IMR-90 (cell line): Measurements from ENCODE around the gene UBAC1. TPM values are rescaled to one million over a fixed set of nuclear protein-coding genes. Genes with fewer than 3 reads are reported as not detected.

Source experiments
- ATAC-seq: fragments of 200-7000 bp; cut with Tn5 transposase; 2 replicates; pipeline ENCODE4 v1.9.1; 2020; ENCODE audit warnings: low read depth, mild to moderate bottlenecking, moderate library complexity
- BruUV-seq: library from RNA; stranded (reverse); fragments of 400-500 nt; replicated peaks from 2 replicates; lab custom pipeline; 2021; lab: Mats Ljungman, UMichigan
- CTCF ChIA-PET: fragments of 300-600 bp; formaldehyde crosslinking; extraction: SDS; loops from one replicate; lab custom pipeline; 2021; ENCODE audit warnings: antibody characterized with exemption; lab: Yijun Ruan, JAX
- POLR2A ChIA-PET: fragments of 300-600 bp; sonication (Branson Sonifier 250); formaldehyde crosslinking; loops from one replicate; lab custom pipeline; 2022; ENCODE audit warnings: antibody characterized with exemption; ENCODE audit not compliant: unreplicated experiment; lab: Charles Lee
- DNase-seq: peaks from one replicate; pipeline ENCODE4 v3.0.0; 2013
- H2AFZ ChIP-seq: replicated peaks from 2 replicates; pipeline ENCODE3; 2013; ENCODE audit warnings: low read length, mild to moderate bottlenecking; ENCODE audit not compliant: poor library complexity
- H2AK5ac ChIP-seq: 2 replicates; pipeline ENCODE4 v1.6.1; 2013; ENCODE audit warnings: low read depth, low read length, inconsistent platforms
- H2AK9ac ChIP-seq: replicated peaks from 2 replicates; pipeline ENCODE3; 2013; ENCODE audit warnings: mild to moderate bottlenecking, low read depth, low read length, moderate library complexity; ENCODE audit not compliant: poor library complexity
- H2BK120ac ChIP-seq: 2 replicates; pipeline ENCODE4 v1.6.1; 2013; ENCODE audit warnings: low read depth, low read length, inconsistent platforms
- H2BK15ac ChIP-seq: 3 replicates; pipeline ENCODE4 v1.6.1; 2013; ENCODE audit warnings: low read depth, low read length, inconsistent platforms
- H2BK20ac ChIP-seq: 2 replicates; pipeline ENCODE4 v1.6.1; 2013; ENCODE audit warnings: low read depth, mild to moderate bottlenecking, inconsistent platforms, low read length, moderate library complexity
- H2BK5ac ChIP-seq: 2 replicates; pipeline ENCODE4 v1.6.1; 2013; ENCODE audit warnings: mild to moderate bottlenecking, low read depth, low read length, inconsistent platforms; ENCODE audit not compliant: poor library complexity, severe bottlenecking
- H3K14ac ChIP-seq: replicated peaks from 2 replicates; pipeline ENCODE4 v1.6.1; 2013; ENCODE audit warnings: low read depth, low read length, inconsistent platforms
- H3K18ac ChIP-seq: 2 replicates; pipeline ENCODE4 v1.6.1; 2013; ENCODE audit warnings: low read depth, low read length, control low read depth
- H3K23ac ChIP-seq: 2 replicates; pipeline ENCODE4 v1.6.1; 2013; ENCODE audit warnings: low read depth, low read length, inconsistent platforms
- H3K27ac ChIP-seq: 2 replicates; pipeline ENCODE4 v1.5.1; 2013; ENCODE audit warnings: mild to moderate bottlenecking, control low read depth, low read length; ENCODE audit not compliant: insufficient read depth
- H3K27me3 ChIP-seq: 2 replicates; pipeline ENCODE4 v1.6.1; 2013; ENCODE audit warnings: low read length; ENCODE audit not compliant: control insufficient read depth, insufficient read depth
- H3K36me3 ChIP-seq: 2 replicates; pipeline ENCODE4 v1.6.1; 2013; ENCODE audit warnings: low read length, mixed read lengths; ENCODE audit not compliant: control insufficient read depth, insufficient read depth
- H3K4ac ChIP-seq: 2 replicates; pipeline ENCODE4 v1.6.1; 2013; ENCODE audit warnings: low read depth, low read length, inconsistent platforms
- H3K4me1 ChIP-seq: 2 replicates; pipeline ENCODE4 v1.6.1; 2013; ENCODE audit warnings: low read length, mixed read lengths; ENCODE audit not compliant: control insufficient read depth, insufficient read depth
- H3K4me2 ChIP-seq: 2 replicates; pipeline ENCODE4 v1.6.1; 2013; ENCODE audit warnings: low read depth, mild to moderate bottlenecking, control low read depth, low read length, moderate library complexity
- H3K4me3 ChIP-seq: 2 replicates; pipeline ENCODE4 v1.5.1; 2013; ENCODE audit warnings: low read depth, mild to moderate bottlenecking, control low read depth, low read length, moderate library complexity; ENCODE audit not compliant: insufficient read depth
- H3K56ac ChIP-seq: 2 replicates; pipeline ENCODE4 v1.6.1; 2013; ENCODE audit warnings: low read length, inconsistent platforms; ENCODE audit not compliant: insufficient read depth; ENCODE audit errors: extremely low read depth
- H3K79me1 ChIP-seq, 2 experiments: 2 replicates each; pipeline ENCODE4 v1.6.1; 2013; ENCODE audit warnings: low read length in 2 of 2, inconsistent platforms in 1 of 2, low read depth in 1 of 2
- H3K9ac ChIP-seq: 2 replicates; pipeline ENCODE4 v1.6.1; 2013; ENCODE audit warnings: low read depth, low read length, control low read depth
- H3K9me1 ChIP-seq: 2 replicates; pipeline ENCODE4 v1.6.1; 2013; ENCODE audit warnings: low read length, inconsistent platforms; ENCODE audit not compliant: insufficient read depth
- H3K9me3 ChIP-seq: 2 replicates; pipeline ENCODE4 v1.6.1; 2013; ENCODE audit warnings: low read length; ENCODE audit not compliant: control insufficient read depth, insufficient read depth
- H4K20me1 ChIP-seq: 2 replicates; pipeline ENCODE4 v1.6.1; 2013; ENCODE audit warnings: low read length, inconsistent platforms; ENCODE audit not compliant: insufficient read depth
- H4K5ac ChIP-seq: 2 replicates; pipeline ENCODE4 v1.6.1; 2013; ENCODE audit warnings: mild to moderate bottlenecking, low read depth, low read length, control low read depth
- H4K8ac ChIP-seq, 2 experiments: 2 replicates each; pipeline ENCODE4 v1.6.1; 2013; ENCODE audit warnings: low read depth in 2 of 2, low read length in 2 of 2, control low read depth in 1 of 2, inconsistent platforms in 1 of 2
- H4K91ac ChIP-seq: 2 replicates; pipeline ENCODE4 v1.6.1; 2013; ENCODE audit warnings: low read depth, low read length, inconsistent platforms; ENCODE audit not compliant: insufficient read depth
- CHD1 ChIP-seq: IDR thresholded peaks from 2 replicates; pipeline ENCODE4 v1.6.1; 2012; ENCODE audit warnings: low read depth, low read length, improper control_type of control experiment
- MAFK ChIP-seq: IDR thresholded peaks from 2 replicates; pipeline ENCODE4 v1.6.1; 2012; ENCODE audit warnings: low read depth, low read length, improper control_type of control experiment
- SMC3 ChIP-seq: fragments of 150-350 bp; IDR thresholded peaks from 2 replicates; pipeline ENCODE4 v1.6.1; 2016; ENCODE audit warnings: low read depth, mild to moderate bottlenecking, antibody characterized with exemption, low read length, moderate library complexity
- WGBS, 2 experiments: methylation state at CpG; one replicate each; pipeline versions ENCODE4 v1.1.5 to v1.1.7; 2013; ENCODE audit warnings: missing lambda C conversion rate in 2 of 2; ENCODE audit not compliant: insufficient read length in 1 of 2; ENCODE audit errors: extremely low coverage in 2 of 2; 5-methylcytosine and 5-hydroxymethylcytosine counted together
- dilution Hi-C: fragments of 300-500 bp; cut with HindIII; formaldehyde crosslinking; loops from one replicate; pipeline ENCODE4 v1.14.3; 2018; ENCODE audit warnings: low sequenced_read_pairs; ENCODE audit not compliant: unreplicated experiment
- in situ Hi-C: fragments of 300-500 bp; cut with MboI; formaldehyde crosslinking; loops from 3 replicates; pipeline ENCODE4 v1.14.3; 2019; ENCODE audit warnings: low sequenced_read_pairs, inconsistent platforms, mixed read lengths
- intact Hi-C: fragments of 100-400 bp; cut with micrococcal nuclease; formaldehyde crosslinking; loops from 2 replicates; pipeline ENCODE4 v1.10.0; 2022
- polyA plus RNA-seq, 3 experiments: library from polyadenylated mRNA; depleted of rRNA; stranded (reverse); fragments of >200 nt; gene quantifications; 2 replicates each; pipeline ENCODE4 v1.2.3, GENCODE V29; 2012; ENCODE audit warnings: low replicate concordance in 1 of 3
- total RNA-seq: library from RNA; depleted of rRNA; stranded (reverse); fragments of >200 nt; gene quantifications from 2 replicates; pipeline ENCODE4 v1.2.3, GENCODE V29; 2012

The UBAC1 gene
- total and polyA plus RNA-seq, 2 of the 4 experiments (the other 2 are of a cell fraction), result 25.3 to 33.9 TPM

GRCh38 chr9:135945969-135946368 lies 15.2 kb downstream of the UBAC1 start:
- intact Hi-C loops (no loop called here), dilution Hi-C loops (no loop called here), in situ Hi-C loops (loop anchor here (25.0 kb wide), 1 partner anchor 334 kb away; a partner anchor contains a TSS)
- 98% methylated on average over 12 of the region's 18 CpGs; no CpG with 5 or more reads in 1 of the 2 experiments for WGBS, 2 experiments
- H2BK120ac ChIP-seq, result no peak overlapping the region
- no peak for DNase-seq
- H3K4me2 ChIP-seq, result no peak overlapping the region
- ChIA-PET CTCF (no interaction called here), POLR2A (no interaction called here)
- no peak overlapping the region for H2BK20ac ChIP-seq
- H3K79me1 ChIP-seq, result peaks cover 5 to 30% of the 10 kb centered on the region in 2 experiments; a peak in 3 of 4 replicates
- no peak overlapping the region for H2BK5ac ChIP-seq
- no peak overlapping the region for H3K4ac ChIP-seq
- no peak overlapping the region for H2BK15ac ChIP-seq
- H2AK5ac ChIP-seq, result no peak overlapping the region
- no peak for ATAC-seq
- no peak overlapping the region for H3K27ac ChIP-seq
- H3K36me3 ChIP-seq, result peaks cover 42% of the 10 kb centered on the region
- H4K5ac ChIP-seq, result no peak overlapping the region
- no peaks in the 10 kb centered on the region; the same call in 1 of the 2 replicates for H3K9me1 ChIP-seq
- H4K8ac ChIP-seq, result no peak overlapping the region
- BruUV-seq, result no TSS peak
- no peak overlapping the region for H2AFZ ChIP-seq
- H3K14ac ChIP-seq, result no peak overlapping the region
- H4K91ac ChIP-seq, result no peak overlapping the region
- no peaks in the 10 kb centered on the region for H3K4me1 ChIP-seq
- H3K23ac ChIP-seq, result no peak overlapping the region
- H3K9ac ChIP-seq, result no peak overlapping the region
- H2AK9ac ChIP-seq, result no peak overlapping the region
- no peaks in the 10 kb centered on the region; the same call in 1 of the 2 replicates for H4K20me1 ChIP-seq
- TF ChIP-seq SMC3 (no peak), MAFK (no peak), CHD1 (no peak)
- no peaks in the 10 kb centered on the region for H3K9me3 ChIP-seq
- H3K18ac ChIP-seq, result no peak overlapping the region
- H3K56ac ChIP-seq, result no peak overlapping the region
- H3K4me3 ChIP-seq, result no peak overlapping the region
- no peaks in the 10 kb centered on the region for H3K27me3 ChIP-seq
